CD4-positive, alpha-beta T cell treated with Interleukin-10 for 1 hour (primary cell): Measurements from ENCODE around the gene BSND.

ENCODE experiments used
- DNase-seq: peaks from one replicate; pipeline ENCODE4 v3.0.0-alpha.2; 2020

The BSND gene

GRCh38 chr1:54994355-54994990 lies 4.3 kb upstream of the BSND start:
- DNase-seq = no peak

DNA sequence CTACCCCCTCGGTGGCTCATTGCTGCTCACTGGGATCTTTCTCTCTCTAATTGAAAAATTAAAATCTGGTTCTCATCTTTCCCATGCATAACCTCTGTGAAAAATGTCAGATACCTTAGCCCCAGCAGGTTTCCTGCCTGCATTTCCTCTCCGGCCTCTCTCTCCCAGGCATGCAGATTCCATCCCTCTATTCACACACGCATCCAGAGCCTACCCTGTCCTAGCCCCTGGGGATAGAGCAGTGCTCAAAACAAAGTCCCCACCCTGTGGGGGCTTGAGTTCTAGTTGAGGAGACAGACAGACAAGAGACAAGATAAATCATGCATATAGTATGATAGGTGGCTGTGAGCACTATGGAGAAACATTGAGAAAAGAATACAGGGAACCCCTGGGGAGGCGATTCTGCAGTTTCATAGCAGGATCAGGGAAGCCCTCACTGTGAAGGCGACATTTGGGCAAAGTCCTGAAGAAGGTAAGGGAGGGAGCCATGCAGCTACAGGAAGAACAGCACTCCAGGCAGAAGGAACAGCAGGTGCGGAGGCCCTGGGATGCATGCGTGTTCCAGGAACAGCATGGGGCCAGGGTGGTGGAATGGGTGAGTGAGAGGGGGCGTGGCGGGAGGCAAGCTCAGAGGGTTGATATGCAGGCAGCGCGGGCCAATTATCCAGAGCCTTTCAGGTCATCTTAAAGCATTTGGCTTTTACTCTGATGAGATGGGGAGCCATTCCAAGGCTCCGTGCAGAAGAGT lies 3.5 kb upstream of the BSND start:
- no peak for DNase-seq

DNA sequence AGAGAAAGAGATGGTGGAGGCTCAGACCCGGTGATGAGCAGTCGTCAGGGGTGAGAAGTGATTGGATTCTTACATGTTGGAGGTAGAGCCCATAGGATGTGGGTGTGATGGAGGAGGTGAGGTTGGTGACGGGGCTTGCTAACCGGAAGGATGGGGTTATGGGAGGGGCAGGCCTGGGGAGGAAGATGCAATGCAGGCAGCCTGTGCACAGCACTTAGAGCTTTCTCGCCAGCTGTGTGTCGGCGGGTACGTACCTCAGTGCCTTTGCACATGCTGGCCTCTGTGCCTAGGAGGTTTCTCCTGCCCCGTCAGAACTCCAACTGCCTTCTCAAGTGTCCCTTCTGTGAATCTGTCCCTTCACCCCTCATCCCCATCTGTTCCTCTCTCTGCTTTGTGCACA lies 2.9 kb upstream of the BSND start:
- DNase-seq = peak; percentile 65

DNA sequence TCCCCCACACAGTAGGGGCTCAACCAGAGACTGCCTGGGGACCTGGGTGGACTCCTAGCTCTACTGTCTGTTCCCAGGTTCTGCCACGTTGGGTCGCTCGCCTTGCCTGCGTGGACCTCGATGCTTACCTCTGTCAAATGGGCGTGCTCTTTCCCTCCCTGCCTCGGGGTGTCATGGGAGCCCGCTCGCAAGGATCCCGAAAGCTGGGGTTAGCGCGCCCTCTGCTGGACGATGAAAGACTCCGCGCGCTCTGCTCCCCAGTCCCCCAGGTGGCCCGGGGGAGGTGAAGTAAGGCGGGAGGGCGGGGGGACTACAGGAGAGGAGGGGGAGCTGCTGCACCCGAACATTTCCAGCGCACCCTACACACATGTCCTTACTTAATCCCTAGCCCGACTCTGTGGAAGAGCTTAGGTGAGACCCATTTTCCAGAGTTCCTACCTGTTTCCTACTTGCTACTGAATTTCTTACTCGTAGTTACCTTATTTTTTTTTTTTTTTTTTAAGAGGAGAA lies 2.3 kb upstream of the BSND start:
- DNase-seq = peak; percentile 83

DNA sequence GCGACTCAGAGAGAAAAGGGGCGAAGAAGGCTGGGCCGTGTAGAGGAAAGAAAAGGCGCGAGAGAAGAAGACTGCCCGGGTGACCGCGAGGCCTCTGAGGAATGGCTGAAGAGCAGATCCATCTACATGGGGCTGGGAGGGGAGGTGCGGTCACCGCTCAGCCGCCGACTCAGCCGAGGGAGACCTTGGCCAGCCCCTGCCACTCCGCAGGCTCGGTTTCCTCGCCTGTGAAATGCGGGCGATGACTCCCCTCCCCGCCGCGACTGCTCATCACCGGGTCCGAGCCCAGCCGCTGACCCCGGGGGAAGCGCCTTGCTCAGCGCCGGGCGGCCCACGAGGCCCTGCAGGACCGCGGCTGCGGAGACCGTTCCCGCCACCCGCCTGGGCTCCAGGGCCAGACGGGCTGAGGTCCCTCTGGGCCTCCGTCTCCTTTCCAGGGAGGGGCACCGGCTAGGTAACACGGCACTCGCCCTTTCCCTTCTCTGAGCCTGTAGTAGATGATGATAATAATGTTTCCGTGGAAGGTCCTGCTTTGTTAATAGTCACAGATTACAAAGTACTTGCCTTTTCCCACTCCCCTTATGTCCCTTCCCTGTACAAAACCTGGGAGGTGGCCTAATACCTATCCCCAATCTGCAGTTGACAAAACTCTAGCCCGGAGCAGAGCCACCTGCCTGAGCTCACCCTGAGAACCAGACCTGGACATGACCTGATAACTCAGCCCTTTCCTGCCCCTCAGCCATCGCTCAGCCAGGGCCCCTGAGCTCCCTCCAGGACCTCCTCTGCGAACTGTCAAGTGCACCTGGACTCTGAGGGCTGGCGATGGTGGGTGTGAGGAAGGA lies 1.6 kb upstream of the BSND start:
- DNase-seq = no peak

- no peak for DNase-seq
These were observed 1.1 kb upstream of the BSND start for GRCh38 chr1:54997711-54997986.

- DNase-seq = no peak
These were observed 633 bp upstream of the BSND start for GRCh38 chr1:54998100-54998499.

- no peak for DNase-seq
These were observed 1.7 kb downstream of the BSND start for GRCh38 chr1:55000110-55001085.

GRCh38 chr1:55001311-55001710 lies 2.6 kb downstream of the BSND start:
- DNase-seq = no peak

- no peak for DNase-seq
These were observed 4.0 kb downstream of the BSND start for GRCh38 chr1:55002686-55003085.

DNA sequence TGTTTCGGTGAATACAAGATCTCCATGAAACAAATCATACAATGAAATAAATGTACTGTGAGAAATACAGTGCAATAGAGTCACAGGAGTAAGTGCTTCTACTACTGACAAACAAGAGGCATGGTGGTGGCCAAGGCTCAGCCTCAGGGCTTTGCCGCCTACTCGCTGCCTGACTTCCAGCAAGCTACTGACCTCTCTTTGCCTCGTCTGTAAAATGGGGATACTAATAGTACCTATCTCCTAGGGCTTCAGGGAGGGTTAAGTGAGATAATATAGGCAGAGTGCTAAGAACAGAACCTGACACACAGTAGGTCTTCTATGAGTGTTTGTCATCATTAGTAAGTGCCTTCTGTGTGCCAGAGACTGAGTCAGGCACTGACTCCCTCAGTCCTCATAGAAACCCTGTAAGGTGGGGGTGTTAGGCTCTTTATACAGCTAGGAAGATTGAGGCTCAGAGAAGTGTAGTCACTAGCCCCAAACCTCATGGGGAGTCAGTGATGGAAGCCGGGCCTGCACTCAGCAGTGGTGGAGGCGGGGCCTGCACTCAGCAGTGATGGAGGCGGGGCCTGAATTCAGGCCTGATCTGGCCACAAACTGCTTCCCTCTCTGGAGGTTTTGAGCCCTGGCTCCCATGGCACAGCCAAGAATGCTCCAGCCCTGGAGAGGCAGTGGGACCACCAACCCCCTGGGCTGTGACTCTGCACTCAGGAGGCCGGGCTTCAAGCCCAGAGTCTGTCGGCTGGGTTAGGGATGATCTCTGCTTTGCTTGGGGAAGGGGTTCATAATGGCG lies 6.8 kb downstream of the BSND start:
- no peak for DNase-seq

DNA sequence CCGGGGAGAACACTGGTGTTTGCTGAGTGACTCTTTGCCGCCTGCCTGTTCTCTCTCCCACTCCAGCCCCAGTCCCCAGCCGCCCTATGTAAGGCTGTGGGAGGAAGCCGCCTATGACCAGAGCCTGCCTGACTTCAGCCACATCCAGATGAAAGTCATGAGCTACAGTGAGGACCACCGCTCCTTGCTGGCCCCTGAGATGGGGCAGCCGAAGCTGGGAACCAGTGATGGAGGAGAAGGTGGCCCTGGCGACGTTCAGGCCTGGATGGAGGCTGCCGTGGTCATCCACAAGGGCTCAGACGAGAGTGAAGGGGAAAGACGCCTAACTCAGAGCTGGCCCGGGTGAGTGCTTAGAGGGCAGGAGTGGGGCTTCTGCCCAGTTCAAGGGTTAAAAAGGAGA lies 8.2 kb downstream of the BSND start:
- no peak for DNase-seq

- DNase-seq = no peak
These were observed 8.9 kb downstream of the BSND start for GRCh38 chr1:55007625-55008024.

DNA sequence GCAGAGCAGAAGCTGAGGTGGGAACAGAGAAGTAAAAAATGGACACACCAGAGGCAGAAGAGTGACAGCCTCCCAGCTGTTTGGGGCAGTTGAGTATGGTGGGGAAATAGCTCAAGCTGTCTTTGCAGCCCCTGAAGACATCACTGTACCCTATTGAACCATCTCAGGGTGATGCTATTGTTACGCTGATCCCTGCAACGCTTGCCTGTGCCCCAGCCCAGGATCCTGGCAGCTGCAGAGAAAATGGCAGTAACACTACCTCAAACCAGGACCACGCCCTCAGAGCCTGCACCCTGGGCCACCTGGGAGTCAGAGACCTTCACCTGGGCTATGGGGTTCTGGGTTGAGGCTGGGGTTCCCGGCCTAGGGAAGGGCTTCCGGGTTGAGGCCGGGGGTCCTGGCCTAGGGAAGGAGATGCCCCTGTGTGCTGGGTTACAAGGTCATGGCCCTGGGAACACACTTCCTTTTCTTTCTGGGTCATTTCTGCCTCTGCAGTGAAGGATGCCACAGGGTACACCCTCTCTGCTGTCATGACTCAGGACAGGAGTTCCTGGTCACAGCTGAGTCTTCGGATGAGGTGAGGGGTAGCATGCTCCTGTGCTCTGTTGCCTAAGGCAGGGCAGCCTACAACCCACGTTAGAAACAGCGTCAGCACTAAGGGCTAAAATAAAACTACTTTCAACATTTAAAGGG lies 11.6 kb downstream of the BSND start:
- DNase-seq = no peak

DNA sequence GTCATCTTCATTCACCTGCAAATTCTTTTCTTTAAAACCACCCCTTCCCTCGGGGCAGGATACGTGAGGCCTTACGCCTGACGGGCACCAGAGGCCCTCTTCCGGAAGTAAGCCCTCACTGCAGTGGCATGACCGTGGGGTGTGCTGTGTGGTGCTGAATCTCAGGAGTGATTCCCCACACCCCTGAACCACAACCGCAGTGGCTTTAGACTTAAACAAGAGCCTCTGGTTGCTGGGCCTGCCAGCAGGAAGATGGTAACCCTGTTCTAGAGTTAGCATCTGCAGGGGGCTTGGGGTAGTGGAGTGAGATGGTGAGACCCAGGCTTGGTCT lies 12.1 kb downstream of the BSND start:
- DNase-seq = no peak

- no peak for DNase-seq
These were observed 13.9 kb downstream of the BSND start for GRCh38 chr1:55012661-55013060.

DNA sequence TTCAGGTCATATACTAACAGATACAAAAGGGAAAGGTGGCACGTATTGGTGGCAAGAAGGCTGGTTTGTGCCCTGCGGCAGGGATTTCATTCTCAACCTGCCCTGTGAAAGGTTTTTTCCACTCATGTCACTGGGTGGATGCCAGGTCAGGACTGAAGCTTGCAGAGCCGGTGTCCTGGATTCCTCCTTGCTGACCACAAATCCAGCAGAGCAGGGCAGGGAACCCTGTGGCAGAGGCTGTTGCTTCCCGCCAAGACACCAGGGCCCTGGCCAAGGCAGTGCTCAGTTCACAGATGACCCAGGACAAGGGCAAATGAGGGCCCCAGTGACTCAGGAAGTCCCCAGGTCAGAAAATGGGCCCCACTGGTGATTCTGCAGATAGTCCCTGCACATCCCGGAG lies 16.4 kb downstream of the BSND start:
- DNase-seq = no peak

GRCh38 chr1:55015731-55016620 lies 17.2 kb downstream of the BSND start:
- DNase-seq = no peak

DNA sequence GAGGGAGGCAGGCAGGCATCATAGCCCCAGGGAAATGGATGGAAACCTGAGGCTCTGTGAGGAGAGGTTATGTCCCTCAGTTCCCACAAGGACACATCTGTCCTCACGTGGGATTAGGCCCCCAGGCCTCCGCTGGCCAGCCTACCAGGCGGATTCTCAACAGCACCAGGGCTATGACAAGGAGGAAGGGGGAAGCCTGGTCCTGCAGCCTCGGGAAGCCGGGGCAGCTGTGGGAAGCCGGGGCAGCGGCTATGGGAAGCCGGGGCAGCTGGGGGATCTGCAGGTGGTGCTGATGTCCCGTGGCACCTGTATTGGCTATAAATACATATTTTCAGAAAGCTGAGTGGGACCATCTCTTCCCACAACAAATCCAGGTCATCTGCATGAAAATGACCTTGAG lies 19.7 kb downstream of the BSND start:
- no peak for DNase-seq

DNA sequence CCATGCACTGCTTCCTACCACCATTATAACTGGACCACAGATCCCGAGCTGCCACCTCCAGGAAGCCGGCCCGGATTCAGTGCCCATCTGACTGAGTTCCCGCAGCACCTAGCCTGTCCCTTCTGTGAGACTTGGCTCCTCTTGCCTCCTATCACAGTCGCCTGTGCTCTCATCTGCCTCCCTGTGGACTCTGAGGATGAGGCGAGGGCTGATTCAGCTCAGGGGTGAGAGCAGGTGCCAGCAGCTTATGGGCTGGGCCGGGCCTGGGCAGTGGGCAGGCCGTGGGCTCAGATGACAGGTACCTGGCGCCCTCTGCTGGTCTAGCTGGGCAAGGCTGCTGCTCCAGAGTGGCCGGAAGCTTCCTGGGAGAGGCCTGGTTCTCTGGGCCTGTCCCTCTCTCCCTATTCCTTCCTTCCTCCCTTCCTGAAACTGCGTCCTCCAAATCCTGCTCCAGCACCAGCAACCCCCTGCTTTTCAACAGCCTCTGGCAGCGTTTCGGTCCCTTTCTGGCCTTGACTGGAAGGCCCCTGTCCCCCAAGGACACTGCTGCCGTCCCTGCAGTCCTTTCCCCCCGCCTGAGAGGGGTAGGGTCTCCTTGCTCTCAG lies 23.3 kb downstream of the BSND start:
- peak; percentile 53 for DNase-seq
